OCI-LY1 (cell line): ENCODE measurements around the gene MAP3K3.

ENCODE experiments used
- CTCF ChIP-seq: fragments of 200-600 bp; sonication (generic), shearing (Covaris generic); IDR thresholded peaks from 2 replicates; pipeline ENCODE4 v1.5.1; 2017; ENCODE audit warnings: mild to moderate bottlenecking, antibody characterized with exemption, low read length, moderate library complexity, mixed read lengths
- EZH2 ChIP-seq: fragments of 200-600 bp; sonication (generic), shearing (Covaris generic); IDR thresholded peaks from 2 replicates; pipeline ENCODE4 v1.8.0; 2017; ENCODE audit warnings: borderline replicate concordance, mixed run types, mild to moderate bottlenecking, antibody characterized with exemption, low read length, moderate library complexity, mixed read lengths

- TF ChIP-seq CTCF (no peak), EZH2 (no peak)
Measured at GRCh38 chr17:63635290-63635689, 13.1 kb downstream of the MAP3K3 start.
